Activated T-cell treated with anti-CD3 and anti-CD28 coated beads for 4 hours (primary cell): Measurements from ENCODE around the gene IL1RAPL1.

ENCODE experiments used
- DNase-seq: peaks from one replicate; pipeline ENCODE4 v3.0.0-alpha.2; 2020

The IL1RAPL1 gene

GRCh38 chrX:28802625-28803024 lies 215.4 kb downstream of the IL1RAPL1 start:
- DNase-seq, result no peak

DNA sequence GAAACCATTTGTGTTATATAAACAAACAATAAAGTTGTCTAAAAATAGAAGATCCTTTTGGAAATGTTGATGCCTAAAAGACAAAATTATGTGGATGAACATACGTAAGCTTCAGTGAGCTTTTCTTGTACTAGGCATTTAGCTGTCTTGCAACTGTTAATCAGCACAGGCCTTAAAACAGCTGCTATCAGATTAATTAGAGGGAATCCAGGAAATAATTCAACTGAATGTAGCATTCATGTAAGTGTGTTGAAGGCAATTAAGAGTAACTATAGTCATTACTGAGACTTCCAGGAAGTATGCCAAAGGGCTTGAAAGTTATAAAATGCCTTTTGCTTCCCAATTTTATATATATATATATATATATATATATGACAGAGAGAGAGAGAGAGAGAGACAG lies 248.7 kb downstream of the IL1RAPL1 start:
- DNase-seq, result no peak

GRCh38 chrX:28843817-28844216 lies 256.6 kb downstream of the IL1RAPL1 start:
- DNase-seq, result no peak

DNA sequence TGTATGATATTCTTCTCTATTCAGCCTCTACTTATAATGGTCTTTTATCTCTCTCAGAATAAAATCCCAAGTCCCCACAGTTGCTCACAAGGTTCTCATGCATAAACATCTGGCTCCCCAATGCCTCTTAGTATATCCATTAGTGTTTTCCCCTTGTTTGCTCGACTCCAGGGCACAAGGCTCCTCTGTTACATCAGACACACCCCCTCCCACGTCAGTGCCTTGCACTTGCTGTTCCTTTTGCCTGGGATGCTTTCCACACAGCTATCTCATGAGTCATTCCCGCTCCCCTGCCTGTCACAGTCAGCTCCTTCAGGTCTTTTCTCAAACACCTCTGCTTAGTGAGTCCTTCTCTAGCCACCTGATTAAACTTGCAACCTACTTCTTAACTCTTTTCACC lies 260.2 kb downstream of the IL1RAPL1 start:
- DNase-seq, result no peak

DNA sequence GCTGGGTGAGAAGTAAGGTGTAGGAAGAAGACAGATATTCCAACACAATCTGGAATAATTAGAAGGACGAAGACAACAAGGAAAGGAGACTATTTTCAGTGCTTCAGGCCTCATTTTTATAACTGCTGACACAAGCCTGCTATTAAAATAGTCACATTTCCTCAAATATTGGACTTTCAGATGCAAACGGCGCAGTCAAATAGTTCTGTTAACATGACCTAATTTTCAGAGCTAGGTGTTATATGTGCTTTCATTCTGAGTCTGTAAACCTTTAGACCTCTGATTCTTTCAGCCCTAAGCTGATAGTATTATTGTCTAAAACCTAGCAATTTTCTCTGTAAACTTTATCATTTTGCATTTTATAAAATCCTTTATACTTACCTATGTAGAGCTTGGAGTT lies 261.5 kb downstream of the IL1RAPL1 start:
- no peak for DNase-seq

DNA sequence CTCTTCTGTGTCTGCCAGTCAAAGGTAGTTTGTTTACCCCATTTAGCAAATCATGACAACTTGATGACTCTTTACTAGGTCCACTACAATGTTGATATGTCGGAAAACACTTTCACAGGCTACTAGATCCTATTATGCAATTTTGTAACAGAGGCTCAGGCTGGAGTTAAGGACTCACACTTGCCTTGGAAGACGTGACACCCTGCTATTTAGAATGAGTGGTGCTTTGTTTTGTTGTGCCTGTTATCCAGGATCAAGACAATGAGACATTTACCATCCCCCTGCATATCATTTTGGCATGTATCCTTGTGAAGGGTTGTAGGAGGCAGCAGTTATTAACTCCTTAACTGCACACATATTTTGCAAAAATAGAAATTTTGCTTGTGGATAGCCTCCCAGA lies 263.7 kb downstream of the IL1RAPL1 start:
- no peak for DNase-seq

GRCh38 chrX:28851871-28852270 lies 264.6 kb downstream of the IL1RAPL1 start:
- DNase-seq, result no peak

DNA sequence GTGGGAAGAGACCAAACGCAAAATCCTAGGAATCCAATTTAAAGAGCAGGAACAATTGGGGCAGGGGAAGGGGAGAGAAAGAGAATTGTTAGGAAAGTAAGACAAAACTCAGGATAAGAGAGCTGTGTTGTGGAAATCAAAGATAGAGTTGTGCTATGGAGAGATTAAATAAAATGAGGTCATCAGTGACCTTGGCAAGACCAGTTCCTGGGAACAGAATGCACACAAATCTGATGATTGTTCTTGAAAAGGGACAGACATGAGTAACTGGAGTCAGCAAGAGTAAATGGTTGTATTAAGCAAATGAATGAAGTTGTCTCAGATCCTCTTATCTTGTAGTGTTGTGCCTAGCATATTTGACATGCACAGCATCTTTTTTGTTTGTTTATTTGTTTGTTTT lies 267.4 kb downstream of the IL1RAPL1 start:
- no peak for DNase-seq

GRCh38 chrX:28876408-28876807 lies 289.2 kb downstream of the IL1RAPL1 start:
- DNase-seq, result no peak

- no peak for DNase-seq
Measured at GRCh38 chrX:28876901-28877300, 289.7 kb downstream of the IL1RAPL1 start.

DNA sequence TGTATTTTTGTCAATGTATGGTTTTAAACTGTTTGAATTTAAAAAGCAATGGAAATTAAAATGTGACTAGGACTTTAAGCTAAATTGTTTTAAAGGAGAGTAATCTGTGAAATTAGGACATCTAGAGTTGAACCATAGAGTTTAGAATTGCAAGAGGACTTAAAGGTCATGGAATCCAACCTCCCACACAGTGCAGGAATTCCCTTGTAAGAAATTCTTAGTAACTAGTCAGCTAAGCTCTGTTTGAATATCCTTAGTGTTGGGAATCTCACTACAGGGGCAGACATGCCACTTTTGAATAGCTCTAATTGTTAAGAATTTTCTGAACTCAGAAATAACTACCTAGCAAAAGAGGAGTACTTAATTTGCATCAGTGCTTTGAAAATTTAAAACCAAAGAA lies 292.9 kb downstream of the IL1RAPL1 start:
- no peak for DNase-seq

DNA sequence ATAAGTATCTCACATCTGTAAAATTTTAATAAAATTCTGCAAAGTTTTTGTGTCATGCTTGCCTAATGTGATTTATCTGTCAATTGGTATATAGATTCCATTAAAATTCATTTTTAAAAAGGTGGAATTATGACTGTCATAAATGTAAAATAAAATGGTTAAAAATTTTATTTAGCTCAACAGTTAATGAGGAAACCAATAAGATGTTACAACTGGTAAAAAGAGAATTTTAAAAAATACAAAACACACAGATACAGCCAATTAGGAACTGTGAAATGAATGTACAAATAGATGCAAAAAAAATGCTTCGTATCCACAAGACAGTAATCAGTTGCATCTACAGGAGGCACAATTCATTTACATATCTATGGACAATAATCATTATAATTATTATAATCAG lies 297.6 kb downstream of the IL1RAPL1 start:
- no peak for DNase-seq

GRCh38 chrX:28888416-28888815 lies 301.2 kb downstream of the IL1RAPL1 start:
- DNase-seq, result no peak

DNA sequence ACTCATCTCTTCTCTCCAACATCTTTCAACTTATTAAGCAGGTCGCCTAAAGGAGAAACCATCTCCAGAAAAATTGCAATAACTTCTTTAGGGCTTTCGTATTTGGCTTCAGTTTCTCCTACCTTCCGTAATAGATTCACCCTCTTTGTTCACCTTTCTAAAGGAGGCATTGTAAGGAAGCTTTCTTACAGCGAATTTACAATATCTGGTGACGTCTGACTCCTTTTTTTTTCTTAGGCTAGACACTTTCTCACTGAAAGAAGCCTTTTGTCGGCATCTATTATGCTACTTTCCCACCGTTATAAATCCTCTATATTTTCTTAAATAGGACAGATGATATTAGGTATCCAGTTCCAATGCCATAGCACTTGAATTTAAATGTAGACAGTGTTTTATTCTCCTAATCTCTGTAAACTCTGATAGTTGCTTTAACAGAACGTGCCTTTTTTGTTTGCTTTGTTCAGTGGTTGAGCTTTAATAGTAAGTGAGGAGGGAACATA lies 302.4 kb downstream of the IL1RAPL1 start:
- no peak for DNase-seq

GRCh38 chrX:28901637-28902036 lies 314.4 kb downstream of the IL1RAPL1 start:
- no peak for DNase-seq

GRCh38 chrX:28910487-28910886 lies 323.2 kb downstream of the IL1RAPL1 start:
- DNase-seq, result no peak

DNA sequence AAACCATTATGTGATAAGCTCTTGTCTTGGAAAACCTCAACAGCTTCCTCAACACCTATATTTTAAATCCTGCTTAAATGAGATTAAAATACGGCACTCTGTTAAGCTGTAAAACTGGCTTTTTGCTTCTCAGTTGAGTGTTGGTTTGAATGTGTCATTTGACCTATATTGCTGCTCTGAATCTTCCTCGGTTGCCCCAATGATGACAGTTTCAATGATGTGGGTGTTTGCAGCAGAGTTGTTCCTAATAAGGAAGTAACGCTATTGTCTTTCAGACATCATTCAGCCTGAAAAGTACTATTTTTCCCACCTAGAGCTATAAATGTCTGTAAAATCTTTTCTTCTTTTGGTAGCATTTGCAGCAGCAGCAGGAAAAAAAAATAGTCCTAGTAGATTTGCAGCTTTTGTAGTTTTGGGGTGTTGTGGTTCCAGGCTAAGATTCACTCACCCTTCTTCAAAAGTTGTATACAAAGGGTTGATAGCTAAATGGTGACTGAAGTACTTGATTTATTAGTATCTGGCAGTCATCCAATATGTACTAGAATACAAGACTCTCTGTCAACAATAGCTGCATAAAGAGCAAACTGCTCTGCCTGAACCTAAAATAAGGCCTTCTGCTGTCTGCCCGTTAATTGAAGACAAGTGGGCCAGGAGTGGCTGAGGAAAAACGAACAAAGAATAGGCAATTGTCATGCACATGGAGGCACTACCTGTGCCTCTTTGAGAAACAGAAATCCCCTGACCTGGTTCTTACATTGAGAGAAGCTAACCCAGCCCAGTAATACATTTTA lies 333.1 kb downstream of the IL1RAPL1 start:
- DNase-seq, result no peak

GRCh38 chrX:28922106-28922505 lies 334.9 kb downstream of the IL1RAPL1 start:
- no peak for DNase-seq

- DNase-seq, result no peak
Measured at GRCh38 chrX:28946846-28947245, 359.6 kb downstream of the IL1RAPL1 start.

- no peak for DNase-seq
Measured at GRCh38 chrX:28960063-28960462, 372.8 kb downstream of the IL1RAPL1 start.

DNA sequence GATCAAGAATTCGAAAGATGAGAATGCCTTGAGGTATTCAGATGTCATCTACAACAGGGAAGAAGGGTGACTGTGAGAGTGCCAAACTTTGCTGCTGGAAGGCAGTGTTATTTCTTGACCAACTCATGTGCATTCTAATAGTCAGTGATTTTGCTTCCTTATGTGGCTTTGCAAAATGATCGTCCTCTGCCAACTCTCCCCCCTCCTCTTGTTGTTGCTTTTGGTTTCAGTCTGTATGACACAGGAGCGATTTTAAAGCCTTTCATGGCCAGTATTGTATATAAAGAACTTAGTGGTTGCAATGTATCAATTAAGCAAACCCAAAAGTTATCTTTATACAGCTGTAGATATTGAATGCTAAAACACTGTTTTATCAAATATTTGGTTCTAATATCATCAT lies 379.1 kb downstream of the IL1RAPL1 start:
- DNase-seq, result no peak

DNA sequence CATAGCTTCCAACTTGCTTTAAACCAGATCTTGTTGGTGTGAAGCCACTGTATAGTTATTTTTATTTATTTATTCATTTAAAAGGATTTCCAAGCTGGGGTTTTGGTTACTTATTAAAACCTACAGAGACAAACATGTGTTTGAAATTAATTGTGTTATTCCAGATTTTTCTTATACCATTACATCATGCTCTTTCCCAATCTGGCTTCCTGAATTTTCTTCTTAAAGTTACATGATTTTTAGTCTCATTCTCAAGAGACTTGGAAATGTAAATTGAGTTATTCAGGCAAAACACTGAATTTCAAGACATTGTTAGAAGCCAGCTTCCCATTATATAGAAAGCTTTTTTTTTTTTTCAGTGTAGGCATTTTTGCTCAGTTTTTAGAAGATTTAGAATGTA lies 381.9 kb downstream of the IL1RAPL1 start:
- no peak for DNase-seq

GRCh38 chrX:28979877-28980276 lies 392.6 kb downstream of the IL1RAPL1 start:
- no peak for DNase-seq

- DNase-seq, result no peak
Measured at GRCh38 chrX:28981952-28982351, 394.7 kb downstream of the IL1RAPL1 start.

DNA sequence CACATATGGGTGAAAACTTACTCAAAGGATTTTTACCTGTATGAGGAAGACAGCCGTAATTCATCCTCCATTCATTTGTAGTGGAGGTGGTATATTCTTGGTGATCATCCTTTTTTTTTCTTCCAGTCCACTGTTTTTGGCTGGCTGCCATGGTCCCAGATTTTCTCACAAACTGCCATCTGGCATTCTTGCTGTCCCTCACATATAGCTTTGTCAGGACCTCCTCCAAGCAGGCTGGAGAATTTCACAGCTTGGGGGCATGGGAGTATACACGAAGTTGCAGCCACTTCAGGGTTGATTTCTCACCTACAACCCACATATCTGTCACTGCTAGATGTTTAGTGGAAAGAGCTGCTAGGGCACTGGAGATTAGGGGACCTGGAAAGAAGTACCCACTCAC lies 401.0 kb downstream of the IL1RAPL1 start:
- DNase-seq, result no peak
